ENCODE measurements around the gene TCP11.

Gene TCP11

GRCh38 chr6:35080821-35081425, 60.2 kb downstream of the TCP11 start:
- no peak for DNase-seq (ENCODE audit: low spot score)

- no peak for DNase-seq (ENCODE audit: low spot score)
Observed at GRCh38 chr6:35080016-35080680, 61.0 kb downstream of the TCP11 start.

- DNase-seq (ENCODE audit: low spot score), result no peak
Observed at GRCh38 chr6:35079311-35080000, 61.7 kb downstream of the TCP11 start.

GRCh38 chr6:35078896-35079295, 62.2 kb downstream of the TCP11 start:
- no peak for DNase-seq (ENCODE audit: low spot score)

- DNase-seq (ENCODE audit: low spot score), result no peak
Observed at GRCh38 chr6:35078226-35078850, 62.8 kb downstream of the TCP11 start.

GRCh38 chr6:35077713-35078105, 63.4 kb downstream of the TCP11 start:
- no peak for DNase-seq (ENCODE audit: low spot score)

GRCh38 chr6:35076997-35077712, 64.0 kb downstream of the TCP11 start:
- no peak for DNase-seq (ENCODE audit: low spot score)

GRCh38 chr6:35073766-35074471, 67.2 kb downstream of the TCP11 start:
- DNase-seq (ENCODE audit: low spot score), result no peak

- no peak for DNase-seq (ENCODE audit: low spot score)
Observed at GRCh38 chr6:35073211-35073610, 67.9 kb downstream of the TCP11 start.

- no peak for DNase-seq (ENCODE audit: low spot score)
Observed at GRCh38 chr6:35072698-35073055, 68.5 kb downstream of the TCP11 start.

- no peak for DNase-seq (ENCODE audit: low spot score)
Observed at GRCh38 chr6:35072051-35072697, 69.0 kb downstream of the TCP11 start.

GRCh38 chr6:35071347-35071994, 69.7 kb downstream of the TCP11 start:
- no peak for DNase-seq (ENCODE audit: low spot score)

- no peak for DNase-seq (ENCODE audit: low spot score)
Observed at GRCh38 chr6:35070111-35070510, 71.0 kb downstream of the TCP11 start.

GRCh38 chr6:35069262-35069661, 71.9 kb downstream of the TCP11 start:
- DNase-seq (ENCODE audit: low spot score), result no peak

GRCh38 chr6:35068644-35069043, 72.5 kb downstream of the TCP11 start:
- no peak for DNase-seq (ENCODE audit: low spot score)

GRCh38 chr6:35068206-35068605, 72.9 kb downstream of the TCP11 start:
- no peak for DNase-seq (ENCODE audit: low spot score)

Measured in kidney tubule cell (primary cell).